ENCODE results near the gene KYNU. TPM values are rescaled to one million over a fixed set of nuclear protein-coding genes. Genes with fewer than 3 reads are reported as not detected.

The KYNU gene
- total RNA-seq, 2 donors from 2014 or later: 0.52 to 0.94 TPM

GRCh38 chr2:142973160-142973821 is 95.8 kb downstream of the KYNU start:
- H3K4me3 ChIP-seq: no peak overlapping the region
- H3K27me3 ChIP-seq: no peaks in the 10 kb centered on the region
- no peaks in the 10 kb centered on the region for H3K9me3 ChIP-seq
- DNase-seq (ENCODE audit: low spot score): no peak
- no peaks in the 10 kb centered on the region for H3K4me1 ChIP-seq
- H3K36me3 ChIP-seq: no peaks in the 10 kb centered on the region
- H3K27ac ChIP-seq: no peak overlapping the region
- no peak for TF ChIP-seq CTCF (IDR thresholded peaks at IDR 0.05)

- H3K27ac ChIP-seq: no peak overlapping the region
- no peaks in the 10 kb centered on the region for H3K4me1 ChIP-seq
- no peaks in the 10 kb centered on the region for H3K9me3 ChIP-seq
- H3K4me3 ChIP-seq: no peak overlapping the region
- no peak for TF ChIP-seq CTCF (IDR thresholded peaks at IDR 0.05)
- no peak for DNase-seq (ENCODE audit: low spot score)
- H3K27me3 ChIP-seq: no peaks in the 10 kb centered on the region
- H3K36me3 ChIP-seq: no peaks in the 10 kb centered on the region
Measured at GRCh38 chr2:142973822-142974207, 96.4 kb downstream of the KYNU start.

- Histone ChIP-seq H3K27ac (no peak overlapping the region), H3K36me3 (no peaks in the 10 kb centered on the region), H3K4me3 (no peak overlapping the region), H3K4me1 (no peaks in the 10 kb centered on the region), H3K9me3 (no peaks in the 10 kb centered on the region), H3K27me3 (no peaks in the 10 kb centered on the region)
- no peak for DNase-seq (ENCODE audit: low spot score)
- no peak for TF ChIP-seq CTCF (IDR thresholded peaks at IDR 0.05)
Measured at GRCh38 chr2:142974288-142975024, 97.0 kb downstream of the KYNU start.

- Histone ChIP-seq H3K9me3 (no peaks in the 10 kb centered on the region), H3K27me3 (no peaks in the 10 kb centered on the region), H3K36me3 (no peaks in the 10 kb centered on the region), H3K4me1 (no peaks in the 10 kb centered on the region), H3K4me3 (no peak overlapping the region), H3K27ac (no peak overlapping the region)
- DNase-seq (ENCODE audit: low spot score): no peak
- no peak for TF ChIP-seq CTCF (IDR thresholded peaks at IDR 0.05)
Measured at GRCh38 chr2:142975239-142975638, 97.8 kb downstream of the KYNU start.

- no peaks in the 10 kb centered on the region for H3K9me3 ChIP-seq
- no peaks in the 10 kb centered on the region for H3K27me3 ChIP-seq
- H3K36me3 ChIP-seq: no peaks in the 10 kb centered on the region
- H3K27ac ChIP-seq: no peak overlapping the region
- H3K4me1 ChIP-seq: no peaks in the 10 kb centered on the region
- TF ChIP-seq CTCF (IDR thresholded peaks at IDR 0.05): peak in 1 of 2 donors; percentile 67
- no peak for DNase-seq (ENCODE audit: low spot score)
- no peak overlapping the region for H3K4me3 ChIP-seq
Measured at GRCh38 chr2:142980246-142981068, 103.0 kb downstream of the KYNU start.

Measured in right atrium auricular region (tissue), 2 donors.